ENCODE results near the gene FKBP5.
"Not testable (repeated sequence)": the region's sequence is repeated elsewhere in the genome, so short reads cannot be mapped to it uniquely, and the experiment has no call there.

Gene FKBP5

DNA sequence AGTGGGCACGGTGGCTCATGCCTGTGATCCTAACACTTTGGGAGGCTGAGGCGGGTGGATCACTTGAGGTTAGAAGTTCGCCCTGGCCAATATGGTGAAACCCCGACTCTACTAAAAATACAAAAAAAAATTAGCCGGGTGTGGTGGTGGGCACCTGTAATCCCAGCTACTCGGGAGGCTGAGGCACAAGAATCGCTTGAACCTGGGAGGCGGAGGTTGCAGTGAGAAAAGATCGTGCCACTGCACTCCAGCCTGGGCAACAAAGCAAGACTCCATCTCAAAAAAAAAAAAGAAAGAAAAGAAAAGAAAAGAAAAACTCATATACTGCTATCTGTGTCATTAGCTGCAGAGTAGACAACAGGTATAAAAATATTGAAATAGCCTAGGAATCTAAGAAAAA lies 18.3 kb downstream of the FKBP5 start:
- not testable (repeated sequence) for H3K4me3 Mint-ChIP-seq; H3K9me3 Mint-ChIP-seq; H3K27me3 Mint-ChIP-seq (ENCODE audit: low read depth); H3K36me3 Mint-ChIP-seq (ENCODE audit: low read depth)
- Mint-ChIP-seq H3K4me1 (ENCODE audit: low read depth) (peaks cover 35% of the 10 kb centered on the region), H3K27ac (peak overlapping the region; percentile 68)

DNA sequence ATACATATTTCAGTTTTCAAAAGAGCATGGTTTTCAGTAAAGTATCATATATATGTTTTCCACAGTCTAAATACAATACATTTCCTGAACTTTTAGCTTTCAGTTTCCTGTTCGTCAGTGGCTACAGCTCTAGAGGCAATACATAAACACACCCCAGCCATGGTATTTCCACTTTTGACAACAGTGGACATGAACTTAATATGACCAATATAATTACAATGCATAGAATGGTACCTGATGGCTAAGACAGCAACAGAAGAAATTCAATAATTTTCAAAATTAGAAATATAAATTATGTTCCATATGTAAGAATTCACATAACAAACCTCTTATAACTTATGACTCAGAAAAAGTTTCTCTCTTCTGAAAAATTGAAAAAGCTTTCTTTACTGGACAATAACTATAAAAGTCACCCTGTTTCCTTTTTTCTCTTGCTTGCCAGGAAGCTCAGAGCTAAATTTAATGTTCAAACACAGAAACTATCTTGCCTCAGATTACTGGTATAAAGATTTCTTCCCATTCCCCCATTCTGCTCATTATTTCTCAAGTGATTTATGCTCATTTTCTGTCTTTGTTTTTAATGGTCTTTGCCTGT lies 19.2 kb downstream of the FKBP5 start:
- H3K36me3 Mint-ChIP-seq (ENCODE audit: low read depth): peaks cover 4% of the 10 kb centered on the region
- H3K4me1 Mint-ChIP-seq (ENCODE audit: low read depth): peaks cover 35% of the 10 kb centered on the region
- no peaks in the 10 kb centered on the region for H3K27me3 Mint-ChIP-seq (ENCODE audit: low read depth)
- H3K9me3 Mint-ChIP-seq: no peaks in the 10 kb centered on the region
- H3K27ac Mint-ChIP-seq: peak overlapping the region; percentile 91
- H3K4me3 Mint-ChIP-seq: peak overlapping the region; percentile 74

- Mint-ChIP-seq H3K36me3 (ENCODE audit: low read depth) (peaks cover 4% of the 10 kb centered on the region), H3K4me3 (peak overlapping the region; percentile 74), H3K27ac (peak overlapping the region; percentile 91), H3K9me3 (no peaks in the 10 kb centered on the region), H3K27me3 (ENCODE audit: low read depth) (no peaks in the 10 kb centered on the region), H3K4me1 (ENCODE audit: low read depth) (peaks cover 29% of the 10 kb centered on the region)
These were observed 19.8 kb downstream of the FKBP5 start for GRCh38 chr6:35668744-35669450.

GRCh38 chr6:35668096-35668495 lies 20.6 kb downstream of the FKBP5 start:
- peaks cover 27% of the 10 kb centered on the region for H3K4me1 Mint-ChIP-seq (ENCODE audit: low read depth)
- H3K27me3 Mint-ChIP-seq (ENCODE audit: low read depth): no peaks in the 10 kb centered on the region
- H3K4me3 Mint-ChIP-seq: peak overlapping the region; percentile 85
- no peaks in the 10 kb centered on the region for H3K9me3 Mint-ChIP-seq
- H3K27ac Mint-ChIP-seq: peak overlapping the region; percentile 94
- H3K36me3 Mint-ChIP-seq (ENCODE audit: low read depth): peaks cover 4% of the 10 kb centered on the region

GRCh38 chr6:35665573-35665972 lies 23.1 kb downstream of the FKBP5 start:
- H3K4me3 Mint-ChIP-seq: no peak overlapping the region
- peaks cover 20% of the 10 kb centered on the region for H3K4me1 Mint-ChIP-seq (ENCODE audit: low read depth)
- no peaks in the 10 kb centered on the region for H3K27me3 Mint-ChIP-seq (ENCODE audit: low read depth)
- H3K27ac Mint-ChIP-seq: no peak overlapping the region
- no peaks in the 10 kb centered on the region for H3K9me3 Mint-ChIP-seq
- H3K36me3 Mint-ChIP-seq (ENCODE audit: low read depth): no peaks in the 10 kb centered on the region

DNA sequence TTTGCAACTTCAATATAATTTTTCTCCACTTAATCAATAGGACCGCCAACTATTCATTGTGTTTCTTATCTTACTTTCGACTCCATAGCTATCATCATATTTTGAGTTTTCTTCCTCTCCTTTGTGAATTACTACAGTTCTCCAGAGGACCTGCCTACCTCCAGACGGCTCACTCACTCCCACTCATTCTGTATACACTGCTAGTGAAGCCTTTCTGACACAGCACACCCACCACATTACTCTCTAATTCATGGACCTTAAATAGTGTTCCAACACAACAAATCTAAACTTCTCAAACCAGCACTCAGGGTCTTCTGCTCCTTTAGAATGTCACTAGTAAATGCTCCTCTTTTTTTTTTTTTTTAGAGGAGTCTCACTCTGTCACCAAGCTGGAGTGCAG lies 23.8 kb downstream of the FKBP5 start:
- no peak overlapping the region for H3K27ac Mint-ChIP-seq
- no peaks in the 10 kb centered on the region for H3K27me3 Mint-ChIP-seq (ENCODE audit: low read depth)
- no peaks in the 10 kb centered on the region for H3K36me3 Mint-ChIP-seq (ENCODE audit: low read depth)
- no peak overlapping the region for H3K4me3 Mint-ChIP-seq
- H3K4me1 Mint-ChIP-seq (ENCODE audit: low read depth): peaks cover 20% of the 10 kb centered on the region
- no peaks in the 10 kb centered on the region for H3K9me3 Mint-ChIP-seq

GRCh38 chr6:35663447-35664235 lies 25.1 kb downstream of the FKBP5 start:
- Mint-ChIP-seq H3K4me1 (ENCODE audit: low read depth) (peaks cover 13% of the 10 kb centered on the region), H3K27ac (no peak overlapping the region), H3K27me3 (ENCODE audit: low read depth) (no peaks in the 10 kb centered on the region), H3K4me3 (no peak overlapping the region), H3K9me3 (no peaks in the 10 kb centered on the region), H3K36me3 (ENCODE audit: low read depth) (no peaks in the 10 kb centered on the region)

DNA sequence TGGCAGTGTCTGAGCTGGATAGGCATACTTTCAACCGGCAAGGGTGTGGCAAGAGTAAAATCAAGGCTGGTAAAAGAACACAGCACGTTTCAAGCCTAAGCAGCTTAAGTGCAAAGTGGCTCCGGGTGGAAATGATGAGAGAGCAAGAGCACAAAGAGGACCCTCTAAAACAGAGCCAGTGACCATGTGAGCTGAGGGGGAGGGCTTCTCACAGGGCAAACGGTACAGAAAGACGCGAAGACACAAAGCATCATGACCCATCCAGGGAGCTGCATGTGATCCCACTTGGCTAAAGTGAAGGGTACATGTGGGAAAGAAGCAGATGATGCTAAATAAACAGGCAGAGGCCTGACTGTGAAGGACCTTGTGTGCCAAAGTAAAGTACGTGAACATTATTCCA lies 25.7 kb downstream of the FKBP5 start:
- H3K36me3 Mint-ChIP-seq (ENCODE audit: low read depth): no peaks in the 10 kb centered on the region

GRCh38 chr6:35654883-35655282 lies 33.8 kb downstream of the FKBP5 start:
- Mint-ChIP-seq H3K36me3 (ENCODE audit: low read depth) (peaks cover 2% of the 10 kb centered on the region), H3K27ac (no peak overlapping the region), H3K9me3 (no peaks in the 10 kb centered on the region), H3K4me3 (no peak overlapping the region), H3K27me3 (ENCODE audit: low read depth) (no peaks in the 10 kb centered on the region), H3K4me1 (ENCODE audit: low read depth) (peaks cover 5% of the 10 kb centered on the region)

More for the DNA sequence above, 25.7 kb downstream of the FKBP5 start:
- Mint-ChIP-seq H3K27ac (no peak overlapping the region), H3K9me3 (no peaks in the 10 kb centered on the region), H3K4me1 (ENCODE audit: low read depth) (peaks cover 8% of the 10 kb centered on the region), H3K27me3 (ENCODE audit: low read depth) (no peaks in the 10 kb centered on the region), H3K4me3 (no peak overlapping the region)

DNA sequence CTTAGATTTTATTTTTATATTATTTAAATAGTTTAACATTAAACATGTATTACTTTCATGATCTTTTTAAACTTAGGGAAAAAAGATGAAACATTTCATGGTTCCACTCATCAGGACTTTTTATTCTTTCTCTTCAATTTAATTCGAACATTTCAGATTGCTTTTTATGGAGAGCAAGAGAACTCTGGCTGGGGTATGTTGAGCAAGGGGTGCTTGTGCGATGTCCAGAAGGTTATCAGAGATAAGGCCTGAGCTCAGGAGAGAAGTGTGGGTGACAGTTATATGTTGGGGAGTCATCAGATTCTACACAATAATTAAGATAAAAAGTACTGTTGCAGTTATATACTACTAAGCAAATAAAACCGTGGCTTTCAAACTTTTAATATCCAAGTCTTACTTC lies 37.5 kb downstream of the FKBP5 start:
- Mint-ChIP-seq H3K27me3 (ENCODE audit: low read depth) (no peaks in the 10 kb centered on the region), H3K36me3 (ENCODE audit: low read depth) (peaks cover 2% of the 10 kb centered on the region), H3K4me3 (no peak overlapping the region), H3K27ac (no peak overlapping the region), H3K9me3 (no peaks in the 10 kb centered on the region), H3K4me1 (ENCODE audit: low read depth) (peaks cover 16% of the 10 kb centered on the region)

GRCh38 chr6:35650015-35650414 lies 38.7 kb downstream of the FKBP5 start:
- Mint-ChIP-seq H3K9me3 (no peaks in the 10 kb centered on the region), H3K4me3 (no peak overlapping the region), H3K27me3 (ENCODE audit: low read depth) (no peaks in the 10 kb centered on the region), H3K36me3 (ENCODE audit: low read depth) (peaks cover 10% of the 10 kb centered on the region), H3K27ac (no peak overlapping the region), H3K4me1 (ENCODE audit: low read depth) (peaks cover 20% of the 10 kb centered on the region)

GRCh38 chr6:35648203-35648602 lies 40.5 kb downstream of the FKBP5 start:
- H3K27me3 Mint-ChIP-seq (ENCODE audit: low read depth): no peaks in the 10 kb centered on the region
- H3K27ac Mint-ChIP-seq: no peak overlapping the region
- H3K36me3 Mint-ChIP-seq (ENCODE audit: low read depth): peaks cover 14% of the 10 kb centered on the region
- no peaks in the 10 kb centered on the region for H3K9me3 Mint-ChIP-seq
- peaks cover 27% of the 10 kb centered on the region for H3K4me1 Mint-ChIP-seq (ENCODE audit: low read depth)
- H3K4me3 Mint-ChIP-seq: no peak overlapping the region

DNA sequence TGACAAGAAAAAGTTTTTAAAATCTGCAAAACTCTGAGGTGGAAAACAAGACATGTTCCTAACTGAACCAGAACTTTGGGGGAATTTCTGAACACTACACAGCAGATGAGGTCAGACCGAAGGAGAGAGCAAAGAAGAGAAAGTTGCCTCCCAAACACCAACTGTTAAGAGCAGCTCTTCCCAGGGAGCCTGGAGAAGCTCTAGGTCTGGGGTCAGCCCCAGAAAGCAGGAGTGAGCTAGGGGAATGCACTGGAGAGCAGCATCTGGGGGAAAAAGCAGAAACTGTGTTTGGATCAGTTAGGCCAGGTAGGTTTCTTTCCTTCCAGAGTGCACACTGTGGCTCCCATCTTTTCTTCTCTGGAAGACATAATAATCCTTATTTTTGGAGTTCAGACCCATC lies 41.3 kb downstream of the FKBP5 start:
- no peak overlapping the region for H3K4me3 Mint-ChIP-seq
- H3K27ac Mint-ChIP-seq: no peak overlapping the region
- no peaks in the 10 kb centered on the region for H3K27me3 Mint-ChIP-seq (ENCODE audit: low read depth)
- H3K36me3 Mint-ChIP-seq (ENCODE audit: low read depth): peaks cover 16% of the 10 kb centered on the region
- H3K9me3 Mint-ChIP-seq: no peaks in the 10 kb centered on the region
- H3K4me1 Mint-ChIP-seq (ENCODE audit: low read depth): peaks cover 32% of the 10 kb centered on the region

- Mint-ChIP-seq H3K27ac (peak overlapping the region; percentile 9), H3K9me3 (no peaks in the 10 kb centered on the region), H3K27me3 (ENCODE audit: low read depth) (no peaks in the 10 kb centered on the region), H3K4me3 (no peak overlapping the region), H3K36me3 (ENCODE audit: low read depth) (peaks cover 24% of the 10 kb centered on the region), H3K4me1 (ENCODE audit: low read depth) (peaks cover 42% of the 10 kb centered on the region)
These were observed 45.6 kb downstream of the FKBP5 start for GRCh38 chr6:35643162-35643535.
